Body of pancreas (tissue), 4 donors: ENCODE data around the gene TEX264.

Source experiments
- CTCF ChIP-seq, 7 experiments: fragments of 450-650 bp in 4 of 7; fragments of 200-600 bp in 3 of 7; sonication (generic) in 3 of 7; IDR thresholded peaks; one replicate each; pipeline ENCODE4 v1.5.1; 2016 to 2019; ENCODE audit warnings: antibody characterized with exemption in 7 of 7
- POLR2A ChIP-seq, 3 donors: fragments of 450-650 bp; IDR thresholded peaks; one replicate each; pipeline ENCODE4 v1.6.1; 2016; ENCODE audit warnings: antibody characterized with exemption in 3 of 3, mild to moderate bottlenecking in 2 of 3

- no peak for TF ChIP-seq CTCF (IDR thresholded peaks at IDR 0.05)
- TF ChIP-seq POLR2A (IDR thresholded peaks at IDR 0.05) = no peak
Measured at GRCh38 chr3:51687431-51688205, 16.6 kb downstream of the TEX264 start.
